Panc1 (cell line): ENCODE results near the gene KIF26A.

Experiments
- SIN3A ChIP-seq: IDR thresholded peaks from 2 replicates; pipeline ENCODE4 v1.6.1; 2012; ENCODE audit warnings: low read depth, mild to moderate bottlenecking, low read length, moderate library complexity, borderline replicate concordance; ENCODE audit not compliant: insufficient read depth
- TF ChIP-seq, protein P1 (sequence below): fragments of 450-650 bp; IDR thresholded peaks from 2 replicates; pipeline ENCODE4 v1.5.1; 2017; ENCODE audit warnings: mild to moderate bottlenecking

DNA sequence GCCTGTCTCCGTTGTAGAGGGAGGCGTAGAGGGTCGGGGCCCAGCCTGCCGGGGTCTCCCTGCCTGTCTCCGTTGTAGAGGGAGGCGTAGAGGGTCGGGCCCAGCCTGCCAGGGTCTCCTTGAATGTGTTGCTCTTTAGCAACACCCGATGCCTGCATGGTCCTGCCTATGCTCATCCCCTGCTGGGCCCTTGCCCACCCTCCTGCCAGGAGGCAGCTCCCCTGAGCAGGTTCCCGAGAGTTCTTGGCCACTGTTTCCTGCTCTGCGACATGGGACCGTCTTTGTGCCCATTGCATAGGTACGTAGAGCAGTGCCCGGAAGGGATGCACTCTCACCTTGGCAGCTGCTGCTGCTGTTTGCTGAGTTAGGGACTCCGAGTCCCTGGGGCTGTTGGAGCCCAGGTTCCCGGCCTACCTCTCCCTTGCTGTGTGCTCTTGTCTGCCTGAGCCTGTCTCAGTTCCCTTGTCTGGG, 3.3 kb downstream of the KIF26A start:
- TF ChIP-seq SIN3A, result no peak
- TF ChIP-seq, protein P1, sequence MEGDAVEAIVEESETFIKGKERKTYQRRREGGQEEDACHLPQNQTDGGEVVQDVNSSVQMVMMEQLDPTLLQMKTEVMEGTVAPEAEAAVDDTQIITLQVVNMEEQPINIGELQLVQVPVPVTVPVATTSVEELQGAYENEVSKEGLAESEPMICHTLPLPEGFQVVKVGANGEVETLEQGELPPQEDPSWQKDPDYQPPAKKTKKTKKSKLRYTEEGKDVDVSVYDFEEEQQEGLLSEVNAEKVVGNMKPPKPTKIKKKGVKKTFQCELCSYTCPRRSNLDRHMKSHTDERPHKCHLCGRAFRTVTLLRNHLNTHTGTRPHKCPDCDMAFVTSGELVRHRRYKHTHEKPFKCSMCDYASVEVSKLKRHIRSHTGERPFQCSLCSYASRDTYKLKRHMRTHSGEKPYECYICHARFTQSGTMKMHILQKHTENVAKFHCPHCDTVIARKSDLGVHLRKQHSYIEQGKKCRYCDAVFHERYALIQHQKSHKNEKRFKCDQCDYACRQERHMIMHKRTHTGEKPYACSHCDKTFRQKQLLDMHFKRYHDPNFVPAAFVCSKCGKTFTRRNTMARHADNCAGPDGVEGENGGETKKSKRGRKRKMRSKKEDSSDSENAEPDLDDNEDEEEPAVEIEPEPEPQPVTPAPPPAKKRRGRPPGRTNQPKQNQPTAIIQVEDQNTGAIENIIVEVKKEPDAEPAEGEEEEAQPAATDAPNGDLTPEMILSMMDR, result no peak
